HG03469 (cell line): ENCODE results near the gene SLCO2A1.

Experiments
- ATAC-seq: cut with Tn5 transposase; IDR thresholded peaks from one replicate; pipeline ENCODE4 v1.9.1; 2021; ENCODE audit warnings: mild to moderate bottlenecking, moderate library complexity, moderate number of reproducible peaks; ENCODE audit not compliant: unreplicated experiment

The SLCO2A1 gene

GRCh38 chr3:133915685-133916658 is 113.8 kb downstream of the SLCO2A1 start:
- ATAC-seq: no peak

GRCh38 chr3:133914839-133915600 is 114.7 kb downstream of the SLCO2A1 start:
- ATAC-seq: no peak

DNA sequence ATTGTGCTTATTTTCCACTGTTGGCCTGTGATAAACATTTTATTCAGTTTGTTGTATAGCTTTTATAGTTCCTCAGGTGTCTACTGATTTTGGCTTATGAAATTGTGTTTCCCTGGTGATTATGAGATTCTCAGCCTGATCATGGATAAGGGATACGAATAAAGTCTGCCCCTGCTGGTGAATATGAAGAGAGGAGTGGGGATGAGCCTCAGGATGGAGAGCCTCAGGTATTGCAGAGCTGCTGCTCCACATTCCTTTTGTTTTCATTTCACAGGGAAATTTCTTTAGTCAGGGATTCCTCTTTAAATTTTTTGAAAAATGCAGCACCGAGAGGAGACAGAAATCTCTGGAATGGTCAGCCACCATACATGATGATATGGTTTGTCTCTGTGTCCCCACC is 119.3 kb downstream of the SLCO2A1 start:
- ATAC-seq: no peak

DNA sequence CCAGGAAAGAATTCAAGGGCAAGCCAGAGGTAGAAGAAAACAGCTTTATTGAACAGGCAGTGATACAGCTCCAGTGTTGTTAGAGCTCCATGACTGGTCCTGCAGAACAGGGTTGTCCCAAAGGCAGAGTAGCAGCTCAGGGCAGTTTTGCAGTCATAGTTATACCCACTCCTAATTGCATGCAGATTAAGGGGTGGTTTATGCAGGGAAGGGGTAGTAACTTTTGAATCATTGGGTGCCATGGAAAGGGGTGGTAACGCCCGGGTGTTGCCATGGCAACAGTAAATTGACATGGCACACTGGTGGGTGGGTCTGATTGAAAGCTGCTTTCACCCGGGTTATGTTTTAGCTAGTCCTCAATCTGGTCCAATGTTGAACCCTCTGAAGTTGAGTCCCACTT is 124.3 kb downstream of the SLCO2A1 start:
- no peak for ATAC-seq

- no peak for ATAC-seq
Observed at GRCh38 chr3:133901847-133902246, 127.9 kb downstream of the SLCO2A1 start.

DNA sequence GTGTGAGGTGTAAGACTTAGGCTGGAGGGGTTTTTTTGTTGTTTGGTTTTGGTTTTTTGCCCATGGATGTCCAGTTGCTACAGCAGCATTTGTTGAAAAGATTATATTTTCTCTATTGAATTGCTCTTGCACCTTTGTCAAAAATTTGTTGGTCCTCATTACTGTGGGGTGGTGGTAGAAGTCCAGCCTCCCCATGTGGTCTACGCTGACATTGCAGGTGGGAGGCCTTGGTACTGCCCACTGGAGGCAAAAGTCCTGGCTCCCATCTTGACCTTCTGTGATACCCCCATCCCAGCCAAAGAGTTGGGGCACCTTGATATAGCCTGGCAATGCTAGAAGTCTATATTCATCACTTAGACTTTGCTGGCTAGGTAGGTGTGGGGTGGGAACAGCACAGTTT is 128.6 kb downstream of the SLCO2A1 start:
- ATAC-seq: no peak

DNA sequence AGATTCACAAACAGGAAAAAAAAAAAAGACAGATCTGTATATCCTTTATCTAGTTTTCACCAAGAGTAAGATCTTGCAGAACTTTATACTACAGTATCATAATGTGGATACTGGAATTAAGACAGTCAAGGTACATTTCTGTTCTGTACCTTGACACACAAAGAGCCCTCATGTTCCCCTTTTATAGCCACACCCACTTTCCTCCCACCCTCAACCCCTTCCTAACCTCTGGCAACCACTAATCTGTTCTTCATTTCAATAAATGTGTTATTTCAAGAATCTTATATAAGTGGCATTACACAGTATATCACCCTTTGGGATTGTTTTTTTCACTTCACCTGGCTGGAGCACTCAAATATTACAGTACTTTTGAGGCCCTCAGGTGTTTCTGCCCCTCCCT is 130.4 kb downstream of the SLCO2A1 start:
- no peak for ATAC-seq

DNA sequence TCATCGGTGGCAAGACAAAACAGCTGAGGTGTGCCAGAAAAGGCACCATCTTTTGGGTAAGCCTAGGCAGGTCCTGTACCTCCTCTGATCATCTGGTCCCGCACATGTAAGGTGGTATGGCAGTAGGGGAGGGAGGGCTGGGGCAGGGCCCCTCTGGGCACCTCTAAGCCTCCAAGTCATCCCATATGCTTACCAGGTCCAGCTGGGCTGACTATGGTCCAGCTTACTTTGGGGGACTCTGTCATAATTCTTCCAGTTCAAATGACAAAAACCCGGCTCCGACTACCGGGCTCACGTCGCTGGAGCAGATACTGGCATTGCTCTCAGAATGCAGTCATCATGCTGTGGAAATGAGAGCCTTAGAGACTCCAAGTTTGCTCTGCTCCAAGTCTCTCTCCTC is 132.2 kb downstream of the SLCO2A1 start:
- ATAC-seq: no peak

GRCh38 chr3:133896002-133896761 is 133.5 kb downstream of the SLCO2A1 start:
- ATAC-seq: no peak

GRCh38 chr3:133895208-133896001 is 134.3 kb downstream of the SLCO2A1 start, which contains the start of gene RAB6B:
TSS of gene RAB6B (minus strand) at chr3:133895882. CDS start at chr3:133895466, 416 bp downstream.
- ATAC-seq: no peak

- ATAC-seq: no peak
Observed at GRCh38 chr3:133894353-133895207, 135.1 kb downstream of the SLCO2A1 start.

GRCh38 chr3:133893683-133894352 is 135.9 kb downstream of the SLCO2A1 start:
- ATAC-seq: no peak

- ATAC-seq: no peak
Observed at GRCh38 chr3:133892541-133893231, 137.0 kb downstream of the SLCO2A1 start.

DNA sequence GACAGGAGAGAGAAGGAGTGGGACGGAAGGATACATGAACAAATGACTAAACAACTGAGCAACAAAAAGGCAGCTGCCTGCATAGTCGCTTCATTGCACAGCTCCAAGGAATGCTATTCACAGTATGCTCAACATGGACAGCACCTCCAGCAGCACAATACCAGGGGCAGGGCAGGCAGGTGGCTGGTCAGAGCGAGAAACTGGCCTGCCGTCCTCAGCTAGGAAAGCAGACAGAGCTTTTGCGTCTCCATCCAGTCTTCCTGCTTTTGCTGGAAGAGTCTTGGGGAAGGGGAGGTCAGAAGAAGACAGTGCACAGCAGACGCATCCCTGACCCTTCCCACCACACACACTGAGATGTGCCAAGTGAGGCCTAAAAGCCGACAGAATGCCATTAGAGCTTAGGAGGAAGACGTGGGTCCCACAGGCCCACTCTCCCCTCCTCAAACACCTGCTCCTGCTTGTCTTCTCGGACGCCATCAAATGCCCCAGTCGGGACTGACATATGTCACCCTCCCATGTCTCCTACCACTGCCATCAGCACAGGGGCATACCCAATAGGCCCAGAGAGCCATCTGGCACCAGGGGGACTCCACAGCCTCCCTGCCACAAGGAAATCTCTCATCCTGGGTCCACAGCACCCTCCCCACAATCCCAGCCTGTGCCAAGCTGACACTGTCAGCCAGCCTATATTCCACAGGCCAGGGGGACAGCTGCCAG is 137.9 kb downstream of the SLCO2A1 start:
- no peak for ATAC-seq

GRCh38 chr3:133890972-133891644 is 138.6 kb downstream of the SLCO2A1 start:
- no peak for ATAC-seq

DNA sequence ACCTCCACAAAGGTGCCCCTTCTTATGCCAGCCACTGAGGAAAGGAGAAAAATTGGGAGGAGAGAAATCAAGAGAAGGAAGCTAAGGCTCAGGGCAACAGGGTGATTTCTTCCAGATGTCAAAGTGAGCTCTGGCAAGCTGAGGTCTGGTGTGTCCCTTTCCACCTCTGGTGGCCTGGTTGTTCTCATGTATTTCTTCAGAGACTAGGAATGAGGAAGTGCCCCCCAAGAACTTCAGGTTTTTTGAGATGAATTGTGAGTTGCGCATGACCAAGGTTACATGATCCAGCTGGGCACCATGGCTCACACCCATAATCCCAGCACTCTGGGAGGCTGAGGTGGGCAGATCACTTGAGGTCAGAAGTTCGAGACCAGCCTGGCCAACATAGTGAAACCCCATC is 139.7 kb downstream of the SLCO2A1 start:
- no peak for ATAC-seq
